SK-N-DZ (cell line): ENCODE results near the gene CLEC17A.
"Not testable (repeated sequence)": the region's sequence is repeated elsewhere in the genome, so short reads cannot be mapped to it uniquely, and the experiment has no call there.

Source experiments
- DNase-seq: peaks from one replicate; pipeline ENCODE4 v3.0.0-alpha.2; 2015; ENCODE audit warnings: low spot score

CLEC17A gene

GRCh38 chr19:14577885-14578427, 4.9 kb upstream of the CLEC17A start:
- peak; percentile 31 for DNase-seq

- DNase-seq: no peak
Measured at GRCh38 chr19:14580623-14581237, 2.2 kb upstream of the CLEC17A start.

DNA sequence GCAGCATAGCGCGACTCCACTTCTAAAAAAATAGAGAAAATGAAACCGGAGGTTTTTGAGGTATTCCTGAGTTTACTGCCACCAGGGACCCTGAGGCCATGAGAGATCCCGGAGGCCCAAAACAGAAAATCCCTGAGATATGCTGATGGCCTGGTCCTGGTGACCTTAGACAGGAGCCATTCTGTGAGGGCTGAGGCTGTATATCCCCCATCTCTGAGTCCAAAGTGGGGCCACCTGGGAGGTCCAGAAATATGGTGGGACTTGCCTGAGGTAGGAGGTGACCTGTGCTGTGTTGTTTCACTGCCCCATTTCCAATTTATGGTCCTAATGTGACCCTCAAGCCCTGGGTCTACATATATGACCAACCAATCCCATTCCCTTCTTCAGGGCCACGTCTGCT, 1.5 kb downstream of the CLEC17A start:
- DNase-seq: not testable (repeated sequence)

- not testable (repeated sequence) for DNase-seq
Measured at GRCh38 chr19:14585187-14585586, 2.3 kb downstream of the CLEC17A start.

DNA sequence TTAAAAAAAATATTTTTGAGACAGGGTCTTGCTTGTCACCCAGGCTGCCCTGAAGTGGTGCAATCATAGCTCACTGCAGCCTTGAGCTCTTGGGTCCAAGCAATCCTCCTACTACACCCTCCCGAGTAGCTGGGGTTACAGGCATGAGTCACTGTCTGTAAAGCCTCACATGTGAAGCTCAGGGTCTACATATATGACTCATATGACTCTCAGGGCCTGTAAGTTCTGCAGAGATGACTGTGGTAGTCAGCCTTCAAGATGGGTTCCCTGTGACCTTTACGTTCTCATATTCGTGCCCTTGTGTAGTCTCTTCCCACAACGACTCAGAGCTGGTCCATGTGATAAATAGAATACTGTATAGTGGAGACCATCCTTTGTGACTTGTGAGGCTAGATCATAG, 6.5 kb downstream of the CLEC17A start:
- not testable (repeated sequence) for DNase-seq

- DNase-seq: no peak
Measured at GRCh38 chr19:14595558-14595957, 12.7 kb downstream of the CLEC17A start.

DNA sequence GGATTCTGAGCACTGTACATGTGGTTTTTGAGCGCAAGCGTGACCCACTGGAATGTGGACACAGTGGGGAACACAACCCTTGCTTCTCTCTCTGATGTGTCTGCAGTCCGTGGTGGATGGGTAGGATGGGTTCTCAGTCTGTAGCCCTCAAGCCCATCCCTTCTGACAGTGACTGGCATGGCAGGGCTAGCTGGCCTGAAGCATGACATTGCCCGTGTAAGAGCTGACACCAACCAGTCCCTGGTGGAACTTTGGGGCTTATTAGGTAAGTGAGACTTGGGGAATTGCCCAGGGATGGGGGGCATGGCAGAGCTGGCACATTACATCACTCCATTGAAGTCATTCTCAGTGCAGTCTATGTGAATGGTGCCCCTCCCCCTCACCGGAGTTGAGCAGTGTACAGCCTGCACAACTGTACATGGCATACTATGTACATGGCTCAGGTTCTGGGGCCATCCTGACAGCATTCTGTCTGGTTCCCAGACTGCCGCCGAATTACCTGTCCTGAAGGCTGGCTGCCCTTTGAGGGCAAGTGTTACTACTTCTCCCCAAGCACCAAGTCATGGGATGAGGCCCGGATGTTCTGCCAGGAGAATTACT, 16.8 kb downstream of the CLEC17A start:
- DNase-seq: no peak

DNA sequence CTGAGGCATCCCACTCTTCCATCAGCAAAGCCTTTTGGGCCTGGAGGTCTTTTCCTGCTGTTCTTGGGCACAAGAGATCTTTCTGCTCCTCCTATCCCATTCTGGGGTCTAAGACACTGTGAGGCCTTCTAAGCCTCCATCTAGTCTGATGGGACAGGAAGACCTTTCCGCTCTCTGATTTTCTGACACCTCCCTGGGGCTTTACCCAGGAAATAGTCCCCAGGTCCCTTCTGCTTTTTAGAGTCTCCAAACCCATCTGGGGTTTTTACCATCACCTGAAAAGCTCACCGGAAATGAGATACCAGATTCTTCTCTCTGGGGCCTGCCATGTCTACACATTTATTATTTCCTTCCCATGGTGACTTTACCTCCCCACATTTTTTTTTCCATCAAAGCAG, 21.1 kb downstream of the CLEC17A start:
- DNase-seq: no peak

- no peak for DNase-seq
Measured at GRCh38 chr19:14606627-14607026, 23.7 kb downstream of the CLEC17A start.

GRCh38 chr19:14611051-14611450, 28.2 kb downstream of the CLEC17A start:
- DNase-seq: no peak

- not testable (repeated sequence) for DNase-seq
Measured at GRCh38 chr19:14612242-14612641, 29.4 kb downstream of the CLEC17A start.

GRCh38 chr19:14612657-14613056, 29.8 kb downstream of the CLEC17A start:
- no peak for DNase-seq

DNA sequence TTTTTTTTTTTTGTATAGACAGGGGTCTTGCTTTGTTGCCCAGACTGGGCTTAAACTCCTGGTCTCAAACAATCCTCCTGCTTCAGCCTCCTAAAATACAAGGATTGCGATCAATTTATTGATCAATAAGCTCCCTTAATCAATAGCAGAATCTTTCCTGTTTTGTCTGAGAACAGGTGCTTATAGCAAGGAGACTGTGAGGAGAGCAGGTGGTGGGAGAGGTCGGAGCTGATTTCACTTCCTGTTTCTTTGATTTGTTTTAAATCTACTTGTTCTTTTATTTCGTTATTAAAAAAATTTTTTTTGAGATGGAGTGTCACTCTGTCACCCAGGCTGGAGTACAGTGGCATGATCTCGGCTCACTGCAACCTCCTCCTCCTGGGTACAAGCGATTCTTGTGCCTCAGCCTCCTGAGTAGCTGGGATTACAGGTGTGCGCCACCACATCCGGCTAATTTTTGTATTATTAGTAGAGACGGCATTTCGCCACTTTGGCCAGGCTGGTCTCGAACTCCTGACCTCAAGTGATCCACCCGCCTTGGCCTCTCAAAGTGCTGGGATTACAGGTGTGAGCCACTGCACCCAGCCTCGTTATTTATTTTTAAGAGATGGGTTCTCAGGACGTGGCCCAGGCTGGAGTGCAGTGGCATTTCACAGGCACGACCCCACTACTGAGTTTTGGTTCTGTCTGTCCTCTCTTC, 30.7 kb downstream of the CLEC17A start:
- DNase-seq: not testable (repeated sequence)

DNA sequence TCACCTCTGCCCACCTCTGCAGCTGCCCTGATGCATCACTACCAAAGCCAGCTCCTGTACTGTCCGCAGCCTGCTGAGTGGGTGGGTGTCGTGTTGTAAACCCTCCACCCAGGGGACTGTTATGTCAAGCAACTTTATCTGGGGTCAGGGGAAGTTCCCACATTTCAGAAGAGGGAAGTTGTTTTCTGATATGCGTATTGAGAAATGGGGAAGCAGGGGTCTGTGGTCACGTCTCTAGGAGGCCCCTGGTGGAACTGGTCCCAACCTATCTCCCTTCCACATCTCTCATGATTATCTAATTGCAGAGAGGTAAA, 31.2 kb downstream of the CLEC17A start:
- no peak for DNase-seq

- DNase-seq: no peak
Measured at GRCh38 chr19:14615623-14616022, 32.7 kb downstream of the CLEC17A start.

- no peak for DNase-seq
Measured at GRCh38 chr19:14616407-14616806, 33.5 kb downstream of the CLEC17A start.

DNA sequence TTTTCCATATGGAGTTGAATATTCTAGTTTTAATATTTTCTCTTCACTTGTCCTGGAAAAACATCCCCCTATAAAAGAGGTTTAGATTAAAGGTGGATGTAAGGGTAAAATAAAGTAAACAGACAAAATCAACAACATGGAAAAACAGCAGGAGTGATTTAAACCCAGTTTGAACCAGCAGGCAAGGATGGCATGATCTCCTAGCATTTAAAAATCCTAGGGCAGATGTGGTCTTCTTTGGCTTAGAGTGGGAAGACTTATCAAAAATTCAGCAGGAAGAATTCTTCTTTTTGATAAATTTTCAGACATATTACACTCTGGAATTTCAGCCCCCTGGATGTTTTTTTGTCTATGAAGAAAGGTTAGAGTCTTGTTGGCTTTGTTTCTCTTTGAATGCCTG, 36.5 kb downstream of the CLEC17A start:
- no peak for DNase-seq

- not testable (repeated sequence) for DNase-seq
Measured at GRCh38 chr19:14624491-14624890, 41.6 kb downstream of the CLEC17A start.

GRCh38 chr19:14629557-14629956, 46.7 kb downstream of the CLEC17A start:
- DNase-seq: no peak

GRCh38 chr19:14632286-14632685, 49.4 kb downstream of the CLEC17A start:
- DNase-seq: peak; percentile 23

DNA sequence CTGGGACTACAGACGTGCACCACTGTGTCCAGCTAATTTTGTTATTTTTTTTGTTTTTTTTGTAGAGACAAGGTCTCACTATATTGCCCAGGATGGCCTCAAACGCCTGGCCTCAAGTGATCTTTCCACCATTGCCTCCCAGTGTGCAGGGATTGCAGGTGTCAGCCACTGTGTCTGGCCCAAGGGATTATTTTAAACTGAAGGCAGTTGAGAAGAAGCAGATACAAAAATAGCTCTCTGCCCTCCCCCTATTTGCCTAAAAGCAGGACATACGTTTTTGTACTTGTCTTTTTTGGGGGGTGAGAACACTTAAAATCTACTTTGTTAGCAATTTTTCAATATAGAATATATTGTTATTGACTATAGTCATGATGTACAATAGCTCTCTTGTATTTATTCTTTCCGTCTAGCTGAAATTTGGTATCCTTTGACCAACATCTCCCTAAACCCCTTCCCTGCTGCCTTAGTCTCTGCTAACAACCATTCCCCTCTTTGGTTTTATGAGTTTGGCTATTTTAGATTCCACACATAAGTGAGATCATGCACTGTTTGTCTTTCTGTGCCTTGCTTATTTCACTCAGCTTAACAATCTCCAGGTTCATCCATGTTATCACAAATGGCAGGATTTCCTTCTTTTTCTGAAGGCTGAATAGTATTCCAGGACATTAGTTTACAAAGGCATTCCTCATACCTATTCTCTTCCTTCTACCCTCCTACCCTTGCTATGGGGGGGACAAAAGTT, 56.8 kb downstream of the CLEC17A start:
- DNase-seq: no peak

- DNase-seq: no peak
Measured at GRCh38 chr19:14648506-14648905, 65.6 kb downstream of the CLEC17A start.
